ENCODE data around the gene ENOX1.

- TF ChIP-seq POLR2AphosphoS5 (IDR thresholded peaks at IDR 0.05; ENCODE audit: low read depth, low read length) (no peak), TAF1 (IDR thresholded peaks at IDR 0.05; ENCODE audit: borderline replicate concordance, insufficient read depth, low read length) (no peak), SIN3A (IDR thresholded peaks at IDR 0.05; ENCODE audit: borderline replicate concordance, insufficient read depth, low read length) (no peak)
Measured at GRCh38 chr13:43295321-43295720, 491.5 kb downstream of the ENOX1 start.

Data from PFSK-1 (cell line).